ENCODE data around the gene RREB1.

RREB1 gene

DNA sequence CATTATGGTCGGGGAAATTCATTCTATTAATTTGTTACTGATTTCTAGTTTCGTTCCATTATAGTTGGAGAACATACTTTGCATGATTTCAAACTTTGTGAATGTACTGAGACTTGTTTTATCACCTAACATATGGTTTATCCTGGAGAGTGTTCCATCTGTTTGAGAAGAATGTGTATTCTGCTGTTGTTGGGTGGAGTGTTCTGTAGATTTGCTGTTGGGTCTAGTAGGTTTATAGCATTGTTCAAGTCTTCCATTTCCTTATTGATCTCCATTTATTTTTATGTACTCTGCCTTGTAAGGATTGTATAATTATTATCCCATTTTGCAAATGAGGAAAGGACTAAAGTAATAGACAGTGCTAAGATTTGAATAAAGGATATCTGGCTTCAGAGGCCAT lies 85.4 kb downstream of the RREB1 start:
- no peak for DNase-seq (ENCODE audit: low spot score)

DNA sequence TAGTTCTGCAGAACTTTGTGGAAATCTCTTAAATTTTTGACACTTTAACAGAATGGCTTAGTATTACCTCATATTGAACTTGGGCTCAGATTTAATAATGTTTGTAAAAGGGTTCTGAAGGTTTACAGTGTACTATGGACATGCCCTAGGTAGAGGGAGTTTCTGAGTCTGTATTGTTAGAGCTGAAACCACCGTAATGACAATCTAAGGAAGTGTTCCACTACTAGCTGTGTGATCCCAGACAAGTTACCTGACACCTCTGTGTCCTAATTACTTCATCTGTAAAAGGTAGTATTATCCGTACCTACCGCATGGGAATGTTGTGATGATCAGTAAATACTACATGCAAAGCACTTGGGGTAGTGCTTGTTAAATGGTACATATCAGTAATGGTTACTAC lies 86.9 kb downstream of the RREB1 start:
- DNase-seq (ENCODE audit: low spot score): no peak

DNA sequence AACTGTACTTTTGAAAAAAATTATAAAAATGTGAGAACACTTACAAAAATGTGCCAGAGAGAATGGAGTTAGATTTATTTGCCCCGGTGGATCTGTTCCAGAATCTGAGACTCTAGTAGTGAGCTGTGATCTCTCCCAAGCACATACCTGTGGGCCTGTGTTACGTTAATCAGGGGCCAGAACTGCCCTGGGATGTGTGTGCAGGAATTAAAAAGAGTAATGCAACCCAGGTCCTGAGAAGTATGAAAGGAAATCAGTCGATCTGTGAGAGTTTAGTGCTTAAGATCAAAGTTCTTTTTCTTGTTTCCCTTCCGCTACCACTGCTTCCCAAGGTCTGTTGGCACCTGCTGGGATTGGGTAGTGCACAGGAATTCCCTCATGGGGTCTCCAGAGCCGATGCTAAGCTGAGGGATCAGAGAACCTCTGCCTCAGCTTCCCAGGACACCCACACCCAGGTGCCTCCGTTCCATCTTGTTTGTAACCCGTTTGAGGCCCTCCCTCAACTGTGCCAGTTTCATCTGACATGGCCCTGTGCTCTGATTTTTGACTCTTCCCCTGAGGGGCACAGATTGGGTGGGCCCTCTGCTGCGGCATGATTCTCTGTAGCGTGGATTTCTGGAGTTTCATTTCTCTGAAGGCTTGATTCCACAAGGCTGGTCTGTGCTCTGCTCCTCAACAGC lies 87.7 kb downstream of the RREB1 start:
- no peak for DNase-seq (ENCODE audit: low spot score)

DNA sequence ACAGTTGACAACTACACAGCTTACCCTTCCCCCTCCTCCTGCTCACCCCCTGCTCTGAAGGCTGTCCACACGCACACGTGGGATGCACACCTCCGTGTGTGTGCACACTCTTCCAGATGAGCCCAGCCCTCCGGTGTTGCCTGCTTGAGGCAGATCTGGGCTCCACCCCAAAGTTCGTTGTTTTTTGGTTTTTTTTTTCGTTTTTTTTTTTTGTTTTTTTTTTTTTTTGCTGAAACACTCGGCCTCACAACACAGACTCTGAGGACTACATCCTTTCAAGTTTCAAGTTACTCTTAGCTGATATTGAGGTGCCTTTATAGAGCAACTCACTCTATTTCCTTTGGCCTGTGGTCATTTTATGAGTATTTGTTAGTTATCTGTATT lies 88.2 kb downstream of the RREB1 start:
- DNase-seq (ENCODE audit: low spot score): no peak

DNA sequence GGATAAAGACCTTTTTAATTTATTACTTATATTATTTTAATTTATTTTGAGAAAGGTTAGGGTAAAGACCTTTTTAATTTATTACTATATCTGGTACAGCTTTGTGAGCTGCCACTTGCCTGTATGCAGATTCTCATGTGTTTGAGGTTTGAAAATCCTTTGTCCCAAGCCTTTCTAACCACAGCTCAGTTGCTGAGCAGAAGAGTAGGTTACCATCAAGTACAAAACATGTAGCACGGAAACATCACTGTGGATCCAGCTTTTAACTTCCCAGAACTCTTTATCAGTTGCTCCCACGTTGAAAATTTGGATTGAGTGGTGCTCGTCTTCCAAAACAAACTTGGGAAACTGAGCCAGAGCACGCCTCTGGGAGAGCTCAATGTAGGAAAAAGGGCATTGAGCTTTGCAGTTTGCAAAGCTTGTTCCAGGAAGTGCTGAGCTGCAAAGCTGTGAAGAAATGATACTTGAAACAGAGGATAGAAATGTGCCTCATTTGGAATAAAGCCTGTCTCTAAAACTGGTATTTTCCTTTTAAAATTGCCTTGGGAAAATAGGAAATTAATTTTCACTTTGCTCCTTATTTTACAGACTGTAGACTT lies 89.0 kb downstream of the RREB1 start:
- no peak for DNase-seq (ENCODE audit: low spot score)

DNA sequence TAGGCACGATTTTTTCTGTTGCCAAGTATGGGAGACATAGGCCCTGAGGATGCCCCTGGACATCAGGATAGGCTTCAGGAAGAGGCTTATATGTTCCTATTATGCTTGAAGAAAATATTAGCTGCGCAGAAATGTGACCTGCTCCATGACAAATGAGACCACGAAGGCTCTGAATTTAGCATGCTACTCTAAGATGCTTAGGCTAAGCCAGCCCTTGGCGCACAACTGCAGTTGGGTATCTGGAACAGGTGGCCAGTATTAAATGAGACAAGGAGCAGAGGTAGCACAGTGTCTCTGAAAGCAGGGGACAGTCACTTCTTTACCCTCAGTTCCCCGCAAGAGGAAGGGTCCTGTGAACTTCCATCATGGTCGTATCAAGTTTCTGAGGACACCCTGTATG lies 90.0 kb downstream of the RREB1 start:
- DNase-seq (ENCODE audit: low spot score): no peak

DNA sequence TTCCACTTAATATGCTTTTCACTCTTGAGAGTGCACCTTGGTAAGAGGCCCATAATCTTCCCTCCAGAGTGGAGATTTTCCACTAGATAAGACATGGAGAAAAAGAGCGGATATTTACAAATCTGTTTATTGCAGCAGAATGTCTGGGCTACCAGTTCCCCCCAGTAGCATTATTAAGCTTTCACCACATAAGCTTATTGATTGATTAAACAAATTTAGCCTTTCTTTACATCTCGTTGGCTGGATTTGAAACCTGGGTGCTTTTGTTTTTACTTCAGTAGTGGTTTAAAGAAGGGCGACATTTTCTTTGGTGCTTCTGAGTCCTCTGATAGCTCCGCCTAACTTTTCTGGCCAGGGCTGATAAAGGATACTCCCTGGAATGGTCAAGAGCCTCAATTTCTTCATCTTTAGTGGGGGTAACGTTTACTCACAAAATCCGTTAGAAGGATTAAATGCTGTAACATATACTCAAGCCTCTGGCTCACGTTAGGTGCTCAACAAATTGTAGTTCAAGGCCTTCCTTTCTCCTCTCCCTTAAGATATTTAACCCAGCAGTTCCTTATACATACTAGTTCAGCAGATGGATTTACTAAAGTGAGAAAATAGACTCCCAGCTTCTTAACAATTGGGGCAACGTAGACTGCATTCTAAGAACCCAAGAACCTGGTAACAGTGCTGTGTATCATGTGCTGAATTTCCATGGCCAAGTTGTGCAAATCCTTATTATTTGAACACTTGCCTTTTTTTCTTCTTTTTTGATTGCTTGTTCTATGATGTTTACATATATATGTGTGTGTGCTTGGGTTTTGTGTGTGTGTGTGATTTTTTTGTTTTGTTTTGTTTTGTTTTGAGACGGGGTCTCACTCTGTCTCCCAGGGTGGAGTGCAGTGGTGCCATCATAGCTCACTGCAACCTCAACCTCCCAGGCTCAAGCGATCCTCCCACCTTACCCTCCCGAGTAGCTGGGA lies 91.4 kb downstream of the RREB1 start:
- no peak for DNase-seq (ENCODE audit: low spot score)

DNA sequence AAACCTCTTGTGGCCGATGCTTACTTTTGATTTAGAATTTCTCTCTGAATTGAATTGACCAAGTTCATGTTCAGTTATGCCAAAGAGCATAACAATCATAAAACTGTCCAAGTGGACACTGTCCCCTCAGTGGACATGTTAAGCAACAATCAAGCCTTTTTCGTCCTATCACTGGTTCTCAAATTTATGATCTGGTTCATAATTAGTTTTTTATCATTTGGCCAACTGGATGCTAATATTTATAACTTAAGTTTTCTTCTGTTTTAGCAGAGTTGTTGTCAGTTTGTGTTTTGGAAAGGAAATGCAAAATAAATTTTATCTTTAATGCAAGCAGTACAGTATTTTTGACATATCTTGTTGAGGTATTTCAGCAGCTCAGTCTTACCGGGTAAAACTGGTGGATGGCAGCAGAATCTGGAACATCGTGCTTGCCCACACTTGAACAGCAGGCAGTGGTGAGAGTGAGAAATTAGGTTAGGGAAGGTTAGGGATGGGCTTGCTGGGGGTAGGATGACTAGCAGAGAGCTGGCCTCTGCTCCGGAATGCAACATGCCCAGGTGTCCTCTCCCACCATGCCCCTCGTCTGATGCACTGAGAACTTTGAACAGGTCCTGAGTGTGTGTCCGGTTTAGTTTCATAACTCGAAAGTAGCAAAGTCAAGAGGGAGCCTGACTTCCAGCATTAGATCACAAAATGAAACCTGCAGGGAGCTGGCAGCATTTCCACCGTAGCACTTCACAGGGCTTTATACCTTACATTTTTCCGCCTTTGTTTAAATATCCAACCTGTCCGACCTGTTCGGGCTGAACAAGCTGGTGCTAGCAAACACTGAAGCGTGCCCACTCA lies 93.1 kb downstream of the RREB1 start:
- no peak for DNase-seq (ENCODE audit: low spot score)

DNA sequence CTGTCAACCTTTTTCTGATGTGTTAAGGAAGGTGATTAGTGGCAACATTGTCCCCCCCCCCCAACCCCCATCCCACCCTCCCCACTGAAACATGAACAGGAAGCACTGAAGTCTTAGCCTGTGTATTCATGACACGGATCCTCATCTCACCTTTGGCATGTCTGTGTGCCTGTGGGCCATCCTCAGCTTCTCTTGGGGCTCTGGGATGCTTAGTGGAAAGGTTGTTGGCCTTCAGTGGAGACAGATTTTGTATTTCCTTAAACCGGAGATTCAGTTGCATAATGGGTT lies 93.6 kb downstream of the RREB1 start:
- DNase-seq (ENCODE audit: low spot score): no peak

DNA sequence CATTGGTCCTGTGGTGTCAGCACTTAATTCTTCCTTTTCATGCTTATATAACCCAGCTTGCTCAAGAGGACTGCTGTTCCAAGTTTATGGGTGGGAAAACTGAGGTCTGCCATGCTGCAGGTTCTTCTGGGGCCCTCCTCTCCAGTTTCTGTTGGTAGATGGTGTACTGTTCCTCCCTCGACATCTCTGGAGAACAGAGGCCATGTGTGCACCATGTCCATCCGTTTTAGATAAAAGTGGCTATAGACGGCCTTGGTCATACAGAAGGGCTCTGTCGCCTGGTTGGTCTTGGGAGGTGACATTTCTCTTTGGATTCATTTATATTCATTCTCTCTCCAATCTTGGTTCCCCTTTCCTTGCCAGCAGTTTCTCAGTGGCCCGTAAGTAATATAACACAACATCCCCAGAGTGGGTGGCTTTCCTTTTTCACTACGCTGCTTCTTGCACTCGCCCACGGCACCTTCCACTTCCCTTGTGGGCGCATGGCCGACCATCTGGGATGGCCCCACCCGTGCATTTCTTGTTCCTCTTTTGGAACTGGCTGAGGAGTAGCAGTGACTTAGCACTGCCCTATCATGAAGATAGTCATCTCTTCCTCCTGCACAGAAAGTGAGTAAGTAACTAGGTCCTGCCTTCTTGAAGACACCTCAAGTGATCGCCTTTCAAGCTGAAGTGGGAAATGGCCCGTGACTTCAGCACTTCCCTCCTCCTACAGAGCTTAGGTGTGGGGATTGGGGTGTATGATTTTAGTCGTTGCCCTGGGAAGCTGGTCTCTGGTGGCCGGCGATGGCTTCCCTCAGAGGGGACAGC lies 94.2 kb downstream of the RREB1 start:
- DNase-seq (ENCODE audit: low spot score): peak; percentile 86

DNA sequence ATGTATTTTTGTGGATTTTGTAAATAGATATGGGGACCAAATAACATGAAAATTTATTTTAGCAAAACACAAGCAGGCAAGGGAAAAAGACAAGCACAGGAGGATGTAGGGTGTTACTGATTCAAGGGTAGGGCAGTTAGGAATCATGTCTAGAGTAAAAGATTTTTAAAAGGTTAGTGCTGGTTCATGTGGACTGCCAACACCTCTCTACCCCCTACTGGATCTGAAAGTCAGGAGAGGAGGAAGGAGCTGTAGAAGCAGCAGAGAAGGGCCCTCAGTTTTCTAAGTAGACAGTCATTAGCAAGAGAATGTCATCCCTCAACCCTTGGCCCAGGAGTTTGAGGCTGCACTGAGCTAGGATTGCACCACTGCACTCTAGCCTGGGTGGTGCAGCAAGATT lies 95.2 kb downstream of the RREB1 start:
- no peak for DNase-seq (ENCODE audit: low spot score)

DNA sequence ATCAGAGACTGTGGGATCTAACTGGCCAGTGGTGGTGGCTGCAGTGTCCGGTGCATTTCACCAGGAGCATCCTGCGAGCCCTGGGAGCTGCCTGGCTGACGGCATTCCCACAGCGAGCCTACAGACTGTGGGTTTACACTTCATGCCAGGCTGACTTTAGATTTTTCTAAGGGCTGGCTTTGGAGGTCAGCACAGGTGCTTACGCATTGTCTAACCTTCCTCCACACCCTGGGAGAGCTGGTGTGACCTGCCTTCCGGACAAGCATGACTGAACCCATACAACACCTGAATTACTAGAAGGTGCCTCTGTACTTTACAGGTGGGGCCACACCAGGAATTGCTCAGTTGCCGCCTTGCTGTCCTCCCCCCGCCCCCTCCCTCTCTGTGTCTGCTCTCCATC lies 96.2 kb downstream of the RREB1 start:
- DNase-seq (ENCODE audit: low spot score): no peak

DNA sequence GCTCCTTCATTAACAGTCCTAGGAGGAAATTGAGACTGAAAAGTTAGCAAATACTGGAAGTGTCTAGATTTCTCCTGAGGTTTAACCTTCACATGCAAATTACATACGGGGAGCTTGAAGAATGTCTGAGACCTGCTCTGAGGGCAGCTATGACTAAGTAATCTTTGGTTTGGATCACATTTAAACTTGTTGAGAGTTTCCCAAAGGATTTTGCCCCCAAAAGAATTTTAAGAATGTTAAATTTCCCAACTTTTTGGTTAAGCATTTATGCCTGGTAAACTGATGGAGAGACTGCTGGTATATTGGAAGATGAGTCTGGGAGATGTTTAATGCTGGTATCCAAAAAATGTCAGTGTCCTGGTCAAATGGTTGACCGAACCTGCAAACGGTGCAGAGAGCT lies 97.0 kb downstream of the RREB1 start:
- no peak for DNase-seq (ENCODE audit: low spot score)

DNA sequence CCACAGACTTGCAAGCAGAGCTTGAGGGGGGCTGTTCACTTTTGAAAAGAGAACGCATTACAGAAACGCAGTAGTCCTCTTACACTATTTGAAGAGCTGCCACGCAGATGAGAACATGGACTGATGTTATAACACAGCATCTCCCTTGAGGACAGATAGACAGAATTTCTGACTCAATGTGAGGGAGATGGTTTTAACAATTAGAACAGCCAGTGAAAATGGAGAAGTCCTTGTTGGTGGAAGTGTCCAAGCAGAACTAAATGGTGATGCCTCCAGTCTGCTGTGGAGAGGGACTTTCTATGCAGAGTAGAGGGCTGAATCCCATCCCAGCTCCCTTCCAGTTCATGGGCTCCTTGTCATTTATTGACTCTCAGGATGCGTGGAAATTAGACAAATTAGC lies 100.0 kb downstream of the RREB1 start:
- no peak for DNase-seq (ENCODE audit: low spot score)

DNA sequence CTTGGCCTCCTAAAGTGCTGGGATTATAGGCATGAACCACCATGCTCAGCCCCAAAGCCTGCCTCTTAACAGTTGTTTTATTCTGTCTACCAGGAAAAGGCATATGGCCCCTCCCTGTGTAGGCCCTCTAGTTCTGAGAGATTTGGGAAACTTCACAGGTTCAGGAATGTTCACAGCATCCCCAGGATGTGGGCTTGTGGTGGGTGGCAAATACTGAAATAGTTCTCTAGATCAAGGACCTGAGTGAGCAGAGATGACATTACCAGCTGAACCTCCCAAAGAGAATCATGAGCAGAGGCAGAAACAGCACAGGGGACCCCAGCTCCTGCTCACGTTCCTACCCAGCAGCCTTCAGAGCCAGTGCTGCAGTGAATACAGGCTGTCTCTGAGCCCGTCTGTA lies 105.7 kb downstream of the RREB1 start:
- DNase-seq (ENCODE audit: low spot score): no peak

DNA sequence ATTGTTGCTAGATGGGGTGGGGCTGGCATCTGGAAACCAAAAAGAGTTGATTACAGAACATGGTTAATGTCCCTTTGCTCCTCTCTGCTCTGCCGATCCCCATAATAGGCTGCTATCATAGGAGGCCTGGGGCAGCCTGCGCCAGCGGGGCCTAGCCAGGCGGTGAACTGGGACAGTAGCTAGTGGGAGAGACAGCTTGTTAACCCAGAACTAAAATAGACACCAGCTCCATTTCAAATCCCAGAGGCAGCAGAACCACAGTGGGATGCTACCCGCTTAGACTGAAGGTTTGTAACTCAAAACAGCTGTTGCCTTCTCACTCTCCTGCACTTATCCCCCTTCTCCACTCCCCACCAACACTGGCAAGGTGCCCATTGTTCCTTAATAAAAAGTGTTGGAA lies 106.7 kb downstream of the RREB1 start:
- DNase-seq (ENCODE audit: low spot score): no peak

DNA sequence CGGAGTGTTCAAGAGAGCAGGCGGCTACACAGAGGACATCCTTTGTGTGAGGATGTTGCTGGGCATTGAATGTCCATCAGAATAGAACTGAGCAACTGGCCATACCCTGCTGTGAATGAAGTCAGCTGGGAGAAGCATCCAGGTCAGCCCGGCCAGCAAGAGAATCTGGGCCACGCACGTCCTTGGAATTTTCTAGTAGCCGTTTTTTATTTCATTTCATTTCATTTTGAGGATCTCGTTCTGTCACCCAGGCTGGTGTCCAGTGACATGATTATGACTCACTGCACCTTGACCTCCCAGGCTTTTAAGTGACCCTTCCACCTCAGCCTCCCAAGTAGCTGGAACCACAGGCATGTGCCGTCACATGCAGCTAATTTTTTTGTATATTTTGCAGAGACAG lies 107.4 kb downstream of the RREB1 start:
- no peak for DNase-seq (ENCODE audit: low spot score)

DNA sequence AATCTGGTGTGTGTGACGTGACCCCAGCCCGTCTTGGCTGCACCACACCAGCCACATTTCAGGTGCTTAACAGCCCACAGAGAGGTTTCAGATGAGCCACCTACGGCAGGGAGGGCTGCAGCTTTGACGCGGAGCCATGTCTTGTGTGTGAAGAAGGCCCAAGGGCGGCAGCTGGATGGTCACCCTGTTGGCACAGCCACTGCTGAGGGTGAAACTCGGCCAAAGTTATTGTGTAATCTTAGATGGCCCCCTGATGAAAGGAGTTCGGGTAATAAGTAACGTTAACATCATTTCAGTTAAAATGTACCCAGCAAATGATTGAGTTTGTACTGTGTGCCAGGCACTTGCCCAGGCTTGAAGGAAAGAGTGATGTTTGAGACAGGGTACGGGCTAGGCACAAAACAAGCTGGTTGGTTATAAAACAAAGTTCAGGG lies 108.1 kb downstream of the RREB1 start:
- no peak for DNase-seq (ENCODE audit: low spot score)

DNA sequence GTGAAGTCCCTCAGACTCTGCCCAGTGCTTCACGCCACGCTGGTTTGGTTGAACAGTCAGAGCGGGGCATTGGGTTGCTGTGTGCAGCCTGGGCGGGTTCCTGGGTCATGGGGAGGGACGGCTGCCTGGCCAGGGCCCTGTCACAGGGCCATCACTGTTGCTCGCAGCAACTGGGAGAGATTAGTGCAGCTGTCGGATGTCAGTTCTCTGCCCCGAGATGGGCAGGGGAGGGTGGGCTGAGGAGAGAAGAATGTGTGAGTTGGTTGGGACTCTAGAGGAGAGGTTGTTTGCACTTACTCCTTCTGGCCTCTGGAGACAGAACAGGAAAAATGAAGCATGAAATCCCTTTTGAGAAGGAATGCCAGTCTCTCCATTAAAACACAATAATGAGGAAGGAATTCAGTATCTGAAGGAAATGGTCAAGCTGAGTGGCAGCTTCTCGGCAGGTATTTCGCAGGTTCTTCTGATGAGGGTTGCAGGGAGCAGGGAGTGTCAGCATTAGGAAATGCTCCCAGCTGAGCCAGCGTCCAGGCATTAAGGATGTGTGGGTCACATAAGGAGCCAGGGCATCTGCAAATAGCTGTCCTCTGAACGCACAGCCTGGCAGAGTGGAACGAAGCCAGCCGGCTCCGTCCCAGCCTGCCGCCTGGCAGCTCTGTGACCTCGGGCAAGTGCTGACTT lies 109.3 kb downstream of the RREB1 start:
- no peak for DNase-seq (ENCODE audit: low spot score)

DNA sequence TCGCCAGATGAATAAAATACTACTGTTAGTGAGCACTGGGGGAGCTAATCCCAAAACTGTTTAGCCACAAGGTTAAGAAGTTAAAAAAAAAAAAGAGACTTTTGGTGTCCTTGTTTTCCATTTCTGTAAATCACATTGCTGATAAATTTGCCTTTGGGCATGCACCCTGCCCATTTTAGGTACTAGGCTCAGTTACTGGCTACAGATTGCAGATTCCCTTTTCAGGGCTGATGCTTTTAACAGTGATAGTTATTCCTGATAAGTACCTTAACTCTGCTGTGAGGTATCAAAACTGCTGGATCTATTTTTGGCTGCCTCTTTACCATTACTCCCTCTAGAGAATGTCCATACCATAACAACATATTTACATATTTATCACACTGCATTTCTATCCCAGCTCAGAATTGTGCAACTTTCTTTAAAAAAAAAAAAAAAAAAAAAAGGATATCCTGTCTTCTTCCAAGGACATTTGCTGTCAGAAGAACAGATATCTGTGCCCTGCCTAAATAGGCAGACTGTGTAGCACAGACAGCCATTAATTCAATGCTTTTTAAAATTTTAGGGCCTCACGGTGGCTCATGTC lies 110.7 kb downstream of the RREB1 start:
- no peak for DNase-seq (ENCODE audit: low spot score)

DNA sequence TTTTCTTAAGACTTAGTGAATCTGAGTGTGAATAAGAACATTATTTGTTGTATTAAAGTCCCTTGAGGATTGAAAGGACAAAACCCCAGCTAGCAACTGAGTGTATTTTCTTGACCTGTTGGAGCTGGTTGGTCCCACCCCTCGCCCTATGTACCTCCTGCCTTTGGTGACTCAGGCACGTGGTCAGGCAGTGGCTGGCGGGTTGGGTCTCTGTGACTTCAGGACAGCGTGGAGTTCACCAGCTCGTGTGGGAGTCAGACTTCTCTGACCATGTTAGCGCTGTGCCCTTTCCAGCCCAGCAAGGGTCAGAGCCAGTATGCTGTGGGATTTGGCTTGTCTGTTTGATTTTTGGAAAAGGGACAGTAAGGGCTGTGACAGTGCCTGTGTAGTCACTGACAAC lies 111.5 kb downstream of the RREB1 start:
- no peak for DNase-seq (ENCODE audit: low spot score)
